Measurements from ENCODE around the gene GLIS1. TPM values are rescaled to one million over a fixed set of nuclear protein-coding genes. Genes with fewer than 3 reads are reported as not detected.

GLIS1 gene
- total and polyA plus RNA-seq, 12 donors, result 0.06 to 0.10 (median 0.09) TPM; not detected in 7

DNA sequence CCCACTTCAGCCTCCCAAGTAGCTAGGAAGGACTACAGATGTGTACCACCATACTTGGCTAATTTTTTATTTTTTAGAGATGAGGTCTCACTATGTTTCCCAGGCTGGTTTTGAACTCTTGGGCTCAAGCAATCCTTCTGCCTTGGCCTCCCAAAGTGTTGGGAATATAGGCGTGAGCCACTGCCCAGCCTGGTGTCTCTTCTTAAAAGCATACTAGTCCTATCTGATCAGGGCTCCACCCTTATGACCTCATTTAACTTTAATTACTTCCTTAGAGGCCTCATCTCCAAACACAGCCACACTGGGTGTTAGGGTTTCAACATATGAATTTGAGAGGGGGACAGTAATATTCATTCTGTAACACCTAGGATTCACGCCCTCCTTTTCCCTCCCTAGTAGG, 130.9 kb downstream of the GLIS1 start:
- peaks cover 0 to 31% (median 14%) of the 10 kb centered on the region in 11 donors for H3K9me3 ChIP-seq
- no peaks in the 10 kb centered on the region for H3K4me1 ChIP-seq
- peaks cover 0 to 6% (median 0%) of the 10 kb centered on the region in 7 donors for H3K27me3 ChIP-seq
- intact Hi-C loops (cut with DNase I), result no loop called here
- H3K36me3 ChIP-seq, result no peaks in the 10 kb centered on the region
- no peak overlapping the region for H3K27ac ChIP-seq
- TF ChIP-seq, protein P1, sequence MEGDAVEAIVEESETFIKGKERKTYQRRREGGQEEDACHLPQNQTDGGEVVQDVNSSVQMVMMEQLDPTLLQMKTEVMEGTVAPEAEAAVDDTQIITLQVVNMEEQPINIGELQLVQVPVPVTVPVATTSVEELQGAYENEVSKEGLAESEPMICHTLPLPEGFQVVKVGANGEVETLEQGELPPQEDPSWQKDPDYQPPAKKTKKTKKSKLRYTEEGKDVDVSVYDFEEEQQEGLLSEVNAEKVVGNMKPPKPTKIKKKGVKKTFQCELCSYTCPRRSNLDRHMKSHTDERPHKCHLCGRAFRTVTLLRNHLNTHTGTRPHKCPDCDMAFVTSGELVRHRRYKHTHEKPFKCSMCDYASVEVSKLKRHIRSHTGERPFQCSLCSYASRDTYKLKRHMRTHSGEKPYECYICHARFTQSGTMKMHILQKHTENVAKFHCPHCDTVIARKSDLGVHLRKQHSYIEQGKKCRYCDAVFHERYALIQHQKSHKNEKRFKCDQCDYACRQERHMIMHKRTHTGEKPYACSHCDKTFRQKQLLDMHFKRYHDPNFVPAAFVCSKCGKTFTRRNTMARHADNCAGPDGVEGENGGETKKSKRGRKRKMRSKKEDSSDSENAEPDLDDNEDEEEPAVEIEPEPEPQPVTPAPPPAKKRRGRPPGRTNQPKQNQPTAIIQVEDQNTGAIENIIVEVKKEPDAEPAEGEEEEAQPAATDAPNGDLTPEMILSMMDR (IDR thresholded peaks at IDR 0.05), result no peak
- ATAC-seq, result no peak
- H3K4me3 ChIP-seq, result no peak overlapping the region
- 89 to 91% methylated on average over 2 of the region's 2 CpGs for WGBS, 2 donors
- DNase-seq, result no peak

DNA sequence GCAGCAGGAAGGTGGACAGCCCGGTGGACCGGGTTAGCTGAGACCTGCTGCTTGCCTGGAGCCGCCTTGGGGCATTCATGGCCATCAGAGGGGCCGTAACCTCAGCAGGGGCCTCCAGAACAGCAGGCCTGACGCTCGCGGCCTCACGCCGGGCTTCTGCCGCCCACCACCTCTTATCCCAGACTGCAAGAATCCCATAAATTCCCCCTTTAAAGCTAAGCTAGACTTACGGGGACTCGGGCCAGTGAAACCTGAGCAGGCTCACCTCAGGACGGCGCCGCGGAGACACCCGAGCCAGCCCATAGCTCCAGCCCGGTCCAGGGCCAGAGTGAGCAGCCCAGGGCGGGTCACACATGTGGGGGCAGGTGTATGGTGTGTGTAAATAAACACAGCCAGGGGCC, 132.3 kb downstream of the GLIS1 start:
- H3K4me3 ChIP-seq, result no peak overlapping the region
- ATAC-seq, result no peak

DNA sequence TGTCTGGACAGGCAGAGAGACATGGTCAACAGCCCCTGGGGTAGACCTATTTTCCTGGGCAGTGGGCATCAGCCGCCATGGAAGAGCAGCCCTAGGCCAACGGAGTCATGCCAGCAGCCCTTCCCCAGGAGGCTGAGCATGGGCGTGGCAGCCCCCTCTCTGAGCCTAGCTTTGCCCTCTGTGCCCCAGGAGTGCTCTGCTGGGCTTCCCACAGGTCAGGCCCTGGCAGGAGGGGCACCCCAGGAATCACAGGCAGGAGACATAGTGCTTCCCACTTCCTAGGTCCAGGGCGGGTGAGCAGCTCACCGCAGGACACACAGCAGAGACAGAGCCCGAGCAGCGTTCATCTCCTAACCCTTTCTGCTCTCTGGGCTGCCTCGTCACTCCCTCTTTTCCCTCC, 132.8 kb downstream of the GLIS1 start:
- TF ChIP-seq, protein P1 (IDR thresholded peaks at IDR 0.05), result no peak
- no peak for DNase-seq

More for the DNA sequence above, 132.3 kb downstream of the GLIS1 start:
- 59 to 63% methylated on average over 19 of the region's 19 CpGs for WGBS, 2 donors
- no peak for DNase-seq
- H3K4me1 ChIP-seq, result no peaks in the 10 kb centered on the region
- H3K36me3 ChIP-seq, result no peaks in the 10 kb centered on the region
- H3K27ac ChIP-seq, result no peak overlapping the region
- TF ChIP-seq, protein P1 (IDR thresholded peaks at IDR 0.05), result no peak
- peaks cover 0 to 25% (median 14%) of the 10 kb centered on the region in 11 donors for H3K9me3 ChIP-seq
- intact Hi-C loops (cut with DNase I), result no loop called here
- H3K27me3 ChIP-seq, result peaks cover 0 to 4% (median 0%) of the 10 kb centered on the region in 7 donors

DNA sequence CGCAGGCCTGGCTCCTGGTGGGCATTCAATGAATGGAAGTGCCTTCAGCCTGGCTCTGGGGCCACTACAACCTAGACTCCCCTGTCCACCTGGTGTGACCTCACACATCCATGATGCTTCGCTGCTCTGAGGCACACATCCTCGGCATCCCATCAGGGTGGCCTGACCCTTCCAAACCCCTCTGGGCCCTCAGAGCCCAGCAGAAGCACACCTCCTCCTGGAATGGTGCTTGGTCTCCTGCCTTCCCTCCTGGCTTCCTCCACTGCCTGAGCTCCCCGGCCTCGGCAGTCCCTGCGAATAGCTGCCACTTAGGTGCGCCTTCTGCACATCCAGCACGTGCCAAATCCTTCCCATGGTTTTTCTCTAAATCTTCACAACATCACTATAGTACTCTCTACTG, 133.8 kb downstream of the GLIS1 start:
- no peaks in the 10 kb centered on the region for H3K36me3 ChIP-seq
- H3K9me3 ChIP-seq, result peaks cover 0 to 10% (median 2%) of the 10 kb centered on the region in 11 donors
- peaks cover 0 to 4% (median 0%) of the 10 kb centered on the region in 7 donors for H3K27me3 ChIP-seq
- H3K4me3 ChIP-seq, result no peak overlapping the region
- intact Hi-C loops (cut with DNase I), result no loop called here
- WGBS, 2 donors, result 85% methylated on average over 8 of the region's 8 CpGs
- no peak for DNase-seq
- H3K27ac ChIP-seq, result no peak overlapping the region
- TF ChIP-seq, protein P1 (IDR thresholded peaks at IDR 0.05), result no peak
- no peaks in the 10 kb centered on the region for H3K4me1 ChIP-seq
- no peak for ATAC-seq

More for the DNA sequence above, 132.8 kb downstream of the GLIS1 start:
- H3K4me1 ChIP-seq, result no peaks in the 10 kb centered on the region
- H3K27ac ChIP-seq, result no peak overlapping the region
- peaks cover 0 to 20% (median 11%) of the 10 kb centered on the region in 11 donors for H3K9me3 ChIP-seq
- ATAC-seq, result no peak
- peaks cover 0 to 4% (median 0%) of the 10 kb centered on the region in 7 donors for H3K27me3 ChIP-seq
- WGBS, 2 donors, result 76 to 85% methylated on average over 8 of the region's 8 CpGs
- H3K4me3 ChIP-seq, result no peak overlapping the region
- no peaks in the 10 kb centered on the region for H3K36me3 ChIP-seq
- intact Hi-C loops (cut with DNase I), result no loop called here
